Mucosa of gallbladder (tissue), 1 donor: ENCODE data around the gene TRAF2. TPM values are rescaled to one million over a fixed set of nuclear protein-coding genes. Genes with fewer than 3 reads are reported as not detected.

Experiments
- DNase-seq: peaks from one replicate; pipeline ENCODE4 v3.0.0-alpha.2; 2020; ENCODE audit warnings: low spot score
- total RNA-seq: library from RNA; stranded (reverse); gene quantifications from one replicate; pipeline ENCODE4 v1.2.1, GENCODE V29; 2021
- donor health status: DM: no; HTN: no; CAD: no.

TRAF2 gene
- total RNA-seq, 1 donor from 2014 or later = 19.6 TPM

GRCh38 chr9:136937186-136938001 is 51.1 kb downstream of the TRAF2 start:
- DNase-seq = no peak

GRCh38 chr9:136939431-136939995 is 53.2 kb downstream of the TRAF2 start:
- no peak for DNase-seq

- DNase-seq = no peak
Measured at GRCh38 chr9:136939996-136940525, 53.7 kb downstream of the TRAF2 start.

- no peak for DNase-seq
Measured at GRCh38 chr9:136940526-136941230, 54.4 kb downstream of the TRAF2 start.

GRCh38 chr9:136941231-136942111 is 55.2 kb downstream of the TRAF2 start:
- no peak for DNase-seq

GRCh38 chr9:136942112-136942880 is 56.0 kb downstream of the TRAF2 start:
- DNase-seq = no peak

- no peak for DNase-seq
Measured at GRCh38 chr9:136942881-136943230, 56.5 kb downstream of the TRAF2 start.

- DNase-seq = no peak
Measured at GRCh38 chr9:136943291-136944211, 57.2 kb downstream of the TRAF2 start.

- no peak for DNase-seq
Measured at GRCh38 chr9:136944212-136944518, 57.8 kb downstream of the TRAF2 start.

GRCh38 chr9:136944519-136945332 is 58.4 kb downstream of the TRAF2 start, which contains the start of the genes C8G and FBXW5:
Gene C8G (plus strand): TSS chr9:136945243. CDS start chr9:136945321, 78 bp downstream.
Gene FBXW5 (minus strand): TSS chr9:136944738. CDS start chr9:136944083, 655 bp downstream.
- DNase-seq = peak; percentile 95

GRCh38 chr9:136945333-136946227 is 59.3 kb downstream of the TRAF2 start:
- no peak for DNase-seq

GRCh38 chr9:136946228-136947027 is 60.1 kb downstream of the TRAF2 start:
- DNase-seq = no peak

- DNase-seq = no peak
Measured at GRCh38 chr9:136947028-136947891, 60.9 kb downstream of the TRAF2 start.

- no peak for DNase-seq
Measured at GRCh38 chr9:136947955-136948510, 61.7 kb downstream of the TRAF2 start.

GRCh38 chr9:136949239-136949816 is 63.0 kb downstream of the TRAF2 start:
- DNase-seq = no peak
